Neuronal stem cell (in vitro differentiated cells): ENCODE data around the gene FOXN1.

ENCODE experiments used
- DNase-seq: peaks from one replicate; pipeline ENCODE4 v3.0.0-alpha.2; 2013; ENCODE audit warnings: low spot score
- H2AFZ ChIP-seq: one replicate; pipeline ENCODE4 v1.6.1; 2013; ENCODE audit warnings: mild to moderate bottlenecking, low read length, inconsistent platforms
- H2AK5ac ChIP-seq: 2 replicates; pipeline ENCODE4 v1.6.1; 2013; ENCODE audit warnings: low read depth, mild to moderate bottlenecking, inconsistent platforms, low read length, moderate library complexity, mixed read lengths
- H2BK120ac ChIP-seq: 2 replicates; pipeline ENCODE4 v1.6.1; 2013; ENCODE audit warnings: low read depth, mild to moderate bottlenecking, inconsistent platforms, low read length, moderate library complexity, mixed read lengths
- H2BK12ac ChIP-seq: one replicate; pipeline ENCODE4 v1.6.1; 2013; ENCODE audit warnings: low read length, inconsistent platforms
- H2BK15ac ChIP-seq: 2 replicates; pipeline ENCODE4 v1.6.1; 2013; ENCODE audit warnings: mild to moderate bottlenecking, low read length, inconsistent platforms, mixed read lengths
- H2BK5ac ChIP-seq: one replicate; pipeline ENCODE4 v1.6.1; 2013; ENCODE audit warnings: inconsistent platforms, mild to moderate bottlenecking, low read length, moderate library complexity
- H3K14ac ChIP-seq: one replicate; pipeline ENCODE4 v1.6.1; 2013; ENCODE audit warnings: low read length, inconsistent platforms
- H3K18ac ChIP-seq: 2 replicates; pipeline ENCODE4 v1.6.1; 2013; ENCODE audit warnings: low read length, inconsistent platforms
- H3K23ac ChIP-seq: 2 replicates; pipeline ENCODE4 v1.6.1; 2013; ENCODE audit warnings: low read depth, mild to moderate bottlenecking, mixed read lengths, low read length, inconsistent platforms; ENCODE audit not compliant: poor library complexity
- H3K27ac ChIP-seq: replicated peaks from 3 replicates; pipeline ENCODE4 v1.5.1; 2013; ENCODE audit warnings: low read length, inconsistent platforms
- H3K27me3 ChIP-seq, 3 experiments: 2 replicates each; pipeline ENCODE4 v1.6.1; 2013; ENCODE audit warnings: low read length in 3 of 3, mild to moderate bottlenecking in 2 of 3, inconsistent platforms in 1 of 3, low read depth in 1 of 3, mixed read lengths in 1 of 3, moderate library complexity in 1 of 3; ENCODE audit not compliant: control insufficient read depth in 3 of 3, insufficient read depth in 3 of 3
- H3K36me3 ChIP-seq, 2 donors: replicated peaks in 1 of 2; 2 replicates each; pipeline ENCODE4 v1.6.1; 2013; ENCODE audit warnings: low read length in 2 of 2; ENCODE audit not compliant: control insufficient read depth in 2 of 2, insufficient read depth in 2 of 2
- H3K4ac ChIP-seq: 2 replicates; pipeline ENCODE4 v1.6.1; 2013; ENCODE audit warnings: inconsistent platforms, mild to moderate bottlenecking, low read length, moderate library complexity
- H3K4me1 ChIP-seq, 2 donors: 1 replicate in 1 of 2; 2 replicates in 1 of 2; pipeline ENCODE4 v1.6.1; 2013; ENCODE audit warnings: low read length in 2 of 2, low read depth in 1 of 2; ENCODE audit not compliant: control insufficient read depth in 2 of 2, insufficient read depth in 1 of 2
- H3K4me2 ChIP-seq: one replicate; pipeline ENCODE4 v1.6.1; 2013; ENCODE audit warnings: mild to moderate bottlenecking, low read length, inconsistent platforms; ENCODE audit not compliant: insufficient read depth, poor library complexity, severe bottlenecking
- H3K4me3 ChIP-seq, 2 donors: 2 replicates each; pipeline ENCODE4 v1.5.1; 2013; ENCODE audit warnings: low read length in 2 of 2, mild to moderate bottlenecking in 2 of 2, inconsistent platforms in 1 of 2, moderate library complexity in 1 of 2
- H3K79me1 ChIP-seq: one replicate; pipeline ENCODE4 v1.6.1; 2013; ENCODE audit warnings: low read depth, mild to moderate bottlenecking, inconsistent platforms, low read length, moderate library complexity
- H3K9ac ChIP-seq: one replicate; pipeline ENCODE4 v1.6.1; 2013; ENCODE audit warnings: mild to moderate bottlenecking, low read depth, low read length, inconsistent platforms; ENCODE audit not compliant: poor library complexity
- H3K9me3 ChIP-seq, 2 donors: replicated peaks in 1 of 2; 2 replicates each; pipeline versions ENCODE3 to v1.6.1; 2013; ENCODE audit warnings: low read length in 2 of 2, mild to moderate bottlenecking in 2 of 2, inconsistent platforms in 1 of 2, low read depth in 1 of 2, mixed read lengths in 1 of 2, moderate library complexity in 1 of 2; ENCODE audit not compliant: control insufficient read depth in 2 of 2, insufficient read depth in 1 of 2
- H4K8ac ChIP-seq: one replicate; pipeline ENCODE4 v1.6.1; 2013; ENCODE audit warnings: low read depth, mild to moderate bottlenecking, inconsistent platforms, low read length, moderate library complexity
- H4K91ac ChIP-seq: one replicate; pipeline ENCODE4 v1.6.1; 2013; ENCODE audit warnings: low read length, low read depth, mild to moderate bottlenecking, inconsistent platforms; ENCODE audit not compliant: poor library complexity
- WGBS, 2 donors: extraction: QIAGEN DNeasy Blood & Tissue Kit; methylation state at CpG; one replicate each; pipeline ENCODE4 v1.1.7; 2013; ENCODE audit warnings: missing lambda C conversion rate in 2 of 2, mixed read lengths in 1 of 2; ENCODE audit not compliant: insufficient read length in 2 of 2, insufficient replicate concordance in 1 of 2; ENCODE audit errors: extremely low coverage in 2 of 2; 5-methylcytosine and 5-hydroxymethylcytosine counted together

FOXN1 gene

GRCh38 chr17:28570716-28571360 is 64.7 kb downstream of the FOXN1 start:
- Histone ChIP-seq H3K4ac (no peak overlapping the region), H4K91ac (no peak overlapping the region), H3K4me3 (peak overlapping the region; percentile 70 to 94), H2BK12ac (no peak overlapping the region), H3K36me3 (peaks cover 0 to 21% of the 10 kb centered on the region in 2 donors), H3K18ac (peak overlapping the region; percentile 88), H2AK5ac (peak overlapping the region; percentile 17), H3K14ac (no peak overlapping the region), H3K79me1 (peaks cover 5% of the 10 kb centered on the region), H3K27me3 (peaks cover 0 to 7% (median 0%) of the 10 kb centered on the region in 3 experiments), H2BK5ac (no peak overlapping the region), H2BK15ac (no peak overlapping the region), H2AFZ (peak overlapping the region; percentile 92), H3K23ac (peak overlapping the region; percentile 83), H2BK120ac (no peak overlapping the region), H3K27ac (no peak overlapping the region), H3K4me2 (peak overlapping the region; percentile 86), H3K9me3 (no peaks in the 10 kb centered on the region), H4K8ac (peak overlapping the region; percentile 6), H3K9ac (peak overlapping the region; percentile 82), H3K4me1 (peaks cover 0 to 2% of the 10 kb centered on the region in 2 donors)
- no peak for DNase-seq
- WGBS, 2 donors, result no CpG with 5 or more reads among the region's 39 CpGs

- peaks cover 0 to 2% of the 10 kb centered on the region in 2 donors for H3K4me1 ChIP-seq
- H4K91ac ChIP-seq, result no peak within 1 kb of the TSS
- no peak within 1 kb of the TSS for H2BK5ac ChIP-seq
- H3K18ac ChIP-seq, result peak within 1 kb of the TSS; percentile 88
- no peak within 1 kb of the TSS for H2BK120ac ChIP-seq
- no CpG with 5 or more reads among the region's 49 CpGs for WGBS, 2 donors
- H2BK15ac ChIP-seq, result no peak within 1 kb of the TSS
- H2BK12ac ChIP-seq, result no peak within 1 kb of the TSS
- H3K14ac ChIP-seq, result no peak within 1 kb of the TSS
- H2AK5ac ChIP-seq, result peak within 1 kb of the TSS; percentile 57
- peaks cover 0 to 21% of the 10 kb centered on the region in 2 donors for H3K36me3 ChIP-seq
- H2AFZ ChIP-seq, result peak within 1 kb of the TSS; percentile 92
- peak within 1 kb of the TSS; percentile 86 for H3K4me2 ChIP-seq
- H3K4ac ChIP-seq, result no peak within 1 kb of the TSS
- peak within 1 kb of the TSS; percentile 6 for H4K8ac ChIP-seq
- peak within 1 kb of the TSS; percentile 82 for H3K9ac ChIP-seq
- peaks cover 4% of the 10 kb centered on the region for H3K79me1 ChIP-seq
- H3K23ac ChIP-seq, result peak within 1 kb of the TSS; percentile 83
- no peaks in the 10 kb centered on the region for H3K9me3 ChIP-seq
- H3K27me3 ChIP-seq, result peaks cover 0 to 9% (median 0%) of the 10 kb centered on the region in 3 experiments
- H3K4me3 ChIP-seq, result peak within 1 kb of the TSS; percentile 70 to 94
- DNase-seq, result peak; percentile 88
- H3K27ac ChIP-seq, result no peak within 1 kb of the TSS
Measured at GRCh38 chr17:28571361-28572122, 65.4 kb downstream of the FOXN1 start, which contains the start of gene PIGS. Gene PIGS, minus strand, starts transcription at chr17:28571524. Its CDS starts 28 bp downstream, at chr17:28571496.

GRCh38 chr17:28572259-28573039 is 66.3 kb downstream of the FOXN1 start:
- Histone ChIP-seq H3K14ac (no peak overlapping the region), H3K4me1 (peaks cover 2 to 7% of the 10 kb centered on the region in 2 donors), H3K9ac (no peak overlapping the region), H4K91ac (no peak overlapping the region), H2BK12ac (no peak overlapping the region), H3K79me1 (peaks cover 2% of the 10 kb centered on the region), H4K8ac (no peak overlapping the region), H3K27ac (no peak overlapping the region), H3K4ac (no peak overlapping the region), H3K23ac (peak overlapping the region; percentile 22), H3K18ac (no peak overlapping the region), H3K4me2 (no peak overlapping the region), H3K27me3 (peaks cover 0 to 9% (median 0%) of the 10 kb centered on the region in 3 experiments), H2BK5ac (no peak overlapping the region), H3K4me3 (peak overlapping the region; percentile 24 to 70), H2BK120ac (no peak overlapping the region), H2AK5ac (peak overlapping the region; percentile 57), H2AFZ (peak overlapping the region; percentile 92), H3K9me3 (no peaks in the 10 kb centered on the region), H2BK15ac (no peak overlapping the region), H3K36me3 (peaks cover 5 to 23% of the 10 kb centered on the region in 2 donors)
- WGBS, 2 donors, result no CpG with 5 or more reads among the region's 5 CpGs
- DNase-seq, result no peak
